GM12878 (cell line): ENCODE data around the gene ISCU.

Experiments used
- BCL11A ChIP-seq: IDR thresholded peaks from 2 replicates; pipeline ENCODE4 v1.6.1; 2011; ENCODE audit warnings: low read depth, low read length
- BHLHE40 ChIP-seq, 2 experiments: fragments of 450-650 bp in 1 of 2; IDR thresholded peaks; 2 replicates each; pipeline ENCODE4 v1.6.1; 2011 to 2017; ENCODE audit warnings: low read depth in 2 of 2, borderline replicate concordance in 1 of 2, improper control_type of control experiment in 1 of 2, low read length in 1 of 2, mild to moderate bottlenecking in 1 of 2
- CBFB ChIP-seq: IDR thresholded peaks from 2 replicates; pipeline ENCODE4 v1.6.1; 2016; ENCODE audit warnings: antibody characterized with exemption, low read depth
- CHD2 ChIP-seq: IDR thresholded peaks from 2 replicates; pipeline ENCODE4 v1.6.1; 2011; ENCODE audit warnings: low read depth, low read length, improper control_type of control experiment, borderline replicate concordance
- MTA2 ChIP-seq: fragments of 450-650 bp; IDR thresholded peaks from 2 replicates; pipeline ENCODE4 v1.6.1; 2016; ENCODE audit warnings: low read depth, mild to moderate bottlenecking, moderate library complexity
- POLR2AphosphoS5 ChIP-seq: IDR thresholded peaks from 2 replicates; pipeline ENCODE4 v1.6.1; 2011; ENCODE audit warnings: mild to moderate bottlenecking, low read length, inconsistent platforms
- YBX1 ChIP-seq: fragments of 450-650 bp; IDR thresholded peaks from 2 replicates; pipeline ENCODE4 v1.6.1; 2016; ENCODE audit warnings: antibody characterized with exemption
- YY1 ChIP-seq: IDR thresholded peaks from 2 replicates; pipeline ENCODE4 v1.6.1; 2011; ENCODE audit warnings: low read depth, mild to moderate bottlenecking, low read length
- ZNF217 ChIP-seq: fragments of 450-650 bp; IDR thresholded peaks from 2 replicates; pipeline ENCODE4 v1.6.1; 2017; ENCODE audit warnings: antibody characterized with exemption, mild to moderate bottlenecking
- TF ChIP-seq, protein P1 (sequence below): fragments of 450-650 bp; IDR thresholded peaks from 2 replicates; pipeline ENCODE4 v1.6.1; 2017; ENCODE audit warnings: mild to moderate bottlenecking
- TF ChIP-seq, protein P2 (sequence below), 3 experiments: IDR thresholded peaks in 2 of 3; conservative IDR thresholded peaks in 1 of 3; 2 replicates each; pipeline ENCODE4 v1.5.1; 2011; ENCODE audit warnings: low read depth in 3 of 3, low read length in 3 of 3, mild to moderate bottlenecking in 3 of 3, control low read depth in 2 of 3, moderate library complexity in 2 of 3, inconsistent platforms in 1 of 3, mixed read lengths in 1 of 3; ENCODE audit not compliant: control insufficient read depth in 2 of 3, insufficient read depth in 1 of 3; ENCODE audit errors: extremely low read depth in 1 of 3
- TF ChIP-seq, protein P3 (sequence below): IDR thresholded peaks from 2 replicates; pipeline ENCODE4 v1.6.1; 2012; ENCODE audit warnings: low read length, inconsistent platforms
- TF ChIP-seq, protein P4 (sequence below): IDR thresholded peaks from 2 replicates; pipeline ENCODE4 v1.6.1; 2011; ENCODE audit warnings: low read depth, low read length, improper control_type of control experiment, borderline replicate concordance

DNA sequence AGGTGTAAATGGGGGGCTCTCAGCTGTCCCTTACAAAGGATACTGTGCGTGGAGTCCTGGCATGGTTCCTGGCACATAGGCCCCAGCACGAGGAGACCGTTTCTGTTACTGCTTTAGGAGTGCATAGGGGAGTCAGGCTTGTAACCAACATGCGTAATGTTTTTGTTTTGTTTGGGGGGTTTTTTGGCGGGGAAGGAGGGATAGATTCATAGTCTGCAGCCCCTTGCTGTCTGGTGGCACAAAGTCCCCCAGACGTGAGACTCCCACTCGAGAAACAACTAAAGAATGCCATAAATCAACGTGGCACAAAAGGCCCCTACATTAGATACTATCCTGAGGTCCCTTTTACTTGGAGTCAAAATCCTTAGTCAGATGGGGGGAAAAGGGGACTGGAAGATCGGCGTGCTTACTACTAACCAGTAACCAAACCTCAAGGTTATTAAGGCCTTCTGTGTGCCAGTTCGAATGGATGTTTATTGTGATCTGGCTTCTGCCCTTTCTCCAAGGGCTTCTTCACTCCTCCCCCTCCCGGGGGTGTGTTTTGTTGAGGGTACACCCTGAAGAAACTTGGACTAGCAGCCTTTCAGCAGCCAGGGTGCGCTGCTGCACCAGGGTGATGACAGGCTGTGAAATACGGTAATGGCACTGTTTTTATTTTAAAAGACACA lies 874 bp downstream of the ISCU start:
- TF ChIP-seq, protein P1, sequence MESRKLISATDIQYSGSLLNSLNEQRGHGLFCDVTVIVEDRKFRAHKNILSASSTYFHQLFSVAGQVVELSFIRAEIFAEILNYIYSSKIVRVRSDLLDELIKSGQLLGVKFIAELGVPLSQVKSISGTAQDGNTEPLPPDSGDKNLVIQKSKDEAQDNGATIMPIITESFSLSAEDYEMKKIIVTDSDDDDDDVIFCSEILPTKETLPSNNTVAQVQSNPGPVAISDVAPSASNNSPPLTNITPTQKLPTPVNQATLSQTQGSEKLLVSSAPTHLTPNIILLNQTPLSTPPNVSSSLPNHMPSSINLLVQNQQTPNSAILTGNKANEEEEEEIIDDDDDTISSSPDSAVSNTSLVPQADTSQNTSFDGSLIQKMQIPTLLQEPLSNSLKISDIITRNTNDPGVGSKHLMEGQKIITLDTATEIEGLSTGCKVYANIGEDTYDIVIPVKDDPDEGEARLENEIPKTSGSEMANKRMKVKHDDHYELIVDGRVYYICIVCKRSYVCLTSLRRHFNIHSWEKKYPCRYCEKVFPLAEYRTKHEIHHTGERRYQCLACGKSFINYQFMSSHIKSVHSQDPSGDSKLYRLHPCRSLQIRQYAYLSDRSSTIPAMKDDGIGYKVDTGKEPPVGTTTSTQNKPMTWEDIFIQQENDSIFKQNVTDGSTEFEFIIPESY = no peak
- peak; percentile 88 for TF ChIP-seq YY1
- no peak for TF ChIP-seq YBX1
- TF ChIP-seq, protein P2, sequence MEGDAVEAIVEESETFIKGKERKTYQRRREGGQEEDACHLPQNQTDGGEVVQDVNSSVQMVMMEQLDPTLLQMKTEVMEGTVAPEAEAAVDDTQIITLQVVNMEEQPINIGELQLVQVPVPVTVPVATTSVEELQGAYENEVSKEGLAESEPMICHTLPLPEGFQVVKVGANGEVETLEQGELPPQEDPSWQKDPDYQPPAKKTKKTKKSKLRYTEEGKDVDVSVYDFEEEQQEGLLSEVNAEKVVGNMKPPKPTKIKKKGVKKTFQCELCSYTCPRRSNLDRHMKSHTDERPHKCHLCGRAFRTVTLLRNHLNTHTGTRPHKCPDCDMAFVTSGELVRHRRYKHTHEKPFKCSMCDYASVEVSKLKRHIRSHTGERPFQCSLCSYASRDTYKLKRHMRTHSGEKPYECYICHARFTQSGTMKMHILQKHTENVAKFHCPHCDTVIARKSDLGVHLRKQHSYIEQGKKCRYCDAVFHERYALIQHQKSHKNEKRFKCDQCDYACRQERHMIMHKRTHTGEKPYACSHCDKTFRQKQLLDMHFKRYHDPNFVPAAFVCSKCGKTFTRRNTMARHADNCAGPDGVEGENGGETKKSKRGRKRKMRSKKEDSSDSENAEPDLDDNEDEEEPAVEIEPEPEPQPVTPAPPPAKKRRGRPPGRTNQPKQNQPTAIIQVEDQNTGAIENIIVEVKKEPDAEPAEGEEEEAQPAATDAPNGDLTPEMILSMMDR (IDR thresholded peaks at IDR 0.05 in 2 of 3, conservative IDR thresholded peaks at IDR 0.05 in 1 of 3; ENCODE audit: control insufficient read depth in 2 of 3, extremely low read depth in 1 of 3, insufficient read depth in 1 of 3, low read depth in 3 of 3, low read length in 3 of 3) = peak; percentile 85 to 98 (median 96); a peak in 5 of 6 replicates
- TF ChIP-seq, protein P3, sequence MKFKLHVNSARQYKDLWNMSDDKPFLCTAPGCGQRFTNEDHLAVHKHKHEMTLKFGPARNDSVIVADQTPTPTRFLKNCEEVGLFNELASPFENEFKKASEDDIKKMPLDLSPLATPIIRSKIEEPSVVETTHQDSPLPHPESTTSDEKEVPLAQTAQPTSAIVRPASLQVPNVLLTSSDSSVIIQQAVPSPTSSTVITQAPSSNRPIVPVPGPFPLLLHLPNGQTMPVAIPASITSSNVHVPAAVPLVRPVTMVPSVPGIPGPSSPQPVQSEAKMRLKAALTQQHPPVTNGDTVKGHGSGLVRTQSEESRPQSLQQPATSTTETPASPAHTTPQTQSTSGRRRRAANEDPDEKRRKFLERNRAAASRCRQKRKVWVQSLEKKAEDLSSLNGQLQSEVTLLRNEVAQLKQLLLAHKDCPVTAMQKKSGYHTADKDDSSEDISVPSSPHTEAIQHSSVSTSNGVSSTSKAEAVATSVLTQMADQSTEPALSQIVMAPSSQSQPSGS = no peak
- no peak; the same call in 1 of the 2 replicates for TF ChIP-seq CBFB
- TF ChIP-seq BHLHE40 (IDR thresholded peaks at IDR 0.05; ENCODE audit: borderline replicate concordance in 1 of 2, low read depth in 2 of 2, low read length in 1 of 2) = peak; percentile 25 to 53; a peak in 3 of 4 replicates
- no peak for TF ChIP-seq ZNF217
- no peak for TF ChIP-seq MTA2
- peak; percentile 93 for TF ChIP-seq POLR2AphosphoS5
- TF ChIP-seq CHD2 = peak; percentile 78
- TF ChIP-seq, protein P4, sequence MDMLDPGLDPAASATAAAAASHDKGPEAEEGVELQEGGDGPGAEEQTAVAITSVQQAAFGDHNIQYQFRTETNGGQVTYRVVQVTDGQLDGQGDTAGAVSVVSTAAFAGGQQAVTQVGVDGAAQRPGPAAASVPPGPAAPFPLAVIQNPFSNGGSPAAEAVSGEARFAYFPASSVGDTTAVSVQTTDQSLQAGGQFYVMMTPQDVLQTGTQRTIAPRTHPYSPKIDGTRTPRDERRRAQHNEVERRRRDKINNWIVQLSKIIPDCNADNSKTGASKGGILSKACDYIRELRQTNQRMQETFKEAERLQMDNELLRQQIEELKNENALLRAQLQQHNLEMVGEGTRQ = no peak
- no peak for TF ChIP-seq BCL11A
